ENCODE results near the gene SCFD2. TPM values are rescaled to one million over a fixed set of nuclear protein-coding genes. Genes with fewer than 3 reads are reported as not detected.

SCFD2 gene
- total RNA-seq, 6 experiments from 2014 or later, result 35.2 to 46.7 (median 41.5) TPM

DNA sequence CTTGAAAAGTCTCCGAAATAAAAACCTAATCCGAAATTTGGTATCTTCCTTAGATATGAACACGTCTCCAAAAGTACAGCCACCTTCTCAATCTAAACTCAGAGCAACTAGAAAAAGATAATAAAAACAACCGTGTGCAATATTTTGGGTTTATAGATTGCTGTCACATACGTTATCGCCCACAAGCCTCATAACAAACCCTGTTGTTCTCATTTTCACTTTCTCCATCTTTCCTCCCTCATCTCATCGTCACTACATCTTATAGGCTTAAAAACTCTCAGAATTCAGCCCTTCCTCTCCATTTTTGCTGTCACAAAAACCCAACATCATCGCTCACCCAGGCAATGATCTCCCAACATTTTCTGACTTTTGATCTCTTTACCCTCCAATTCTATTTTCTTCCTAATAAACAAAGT lies 448 bp upstream of the SCFD2 start:
- Mint-ChIP-seq H3K36me3 (ENCODE audit: low read depth) (peaks cover 13% of the 10 kb centered on the region), H3K9me3 (no peaks in the 10 kb centered on the region), H3K27ac (peak overlapping the region; percentile 75), H3K27me3 (ENCODE audit: insufficient read depth) (peaks cover 3% of the 10 kb centered on the region; the same call in 1 of the 2 replicates), H3K4me1 (ENCODE audit: low read depth) (peaks cover 40% of the 10 kb centered on the region), H3K4me3 (peak overlapping the region; percentile 96)
- DNase-seq, result no peak
- no peak for TF ChIP-seq CTCF (IDR thresholded peaks at IDR 0.05)

GRCh38 chr4:53365121-53365485 lies 758 bp downstream of the SCFD2 start:
- H3K36me3 Mint-ChIP-seq (ENCODE audit: low read depth), result peaks cover 23% of the 10 kb centered on the region
- H3K27me3 Mint-ChIP-seq (ENCODE audit: insufficient read depth), result peaks cover 3% of the 10 kb centered on the region; the same call in 1 of the 2 replicates
- H3K4me1 Mint-ChIP-seq (ENCODE audit: low read depth), result peaks cover 49% of the 10 kb centered on the region
- TF ChIP-seq CTCF (IDR thresholded peaks at IDR 0.05), result no peak
- peak overlapping the region; percentile 96 for H3K4me3 Mint-ChIP-seq
- H3K27ac Mint-ChIP-seq, result peak overlapping the region; percentile 75
- no peak for DNase-seq
- H3K9me3 Mint-ChIP-seq, result no peaks in the 10 kb centered on the region

GRCh38 chr4:53364624-53365023 lies 1.2 kb downstream of the SCFD2 start:
- H3K27me3 Mint-ChIP-seq (ENCODE audit: insufficient read depth), result peaks cover 3% of the 10 kb centered on the region; the same call in 1 of the 2 replicates
- TF ChIP-seq CTCF (IDR thresholded peaks at IDR 0.05), result no peak
- no peak for DNase-seq
- H3K9me3 Mint-ChIP-seq, result no peaks in the 10 kb centered on the region
- peak overlapping the region; percentile 96 for H3K4me3 Mint-ChIP-seq
- peaks cover 23% of the 10 kb centered on the region for H3K36me3 Mint-ChIP-seq (ENCODE audit: low read depth)
- peaks cover 49% of the 10 kb centered on the region for H3K4me1 Mint-ChIP-seq (ENCODE audit: low read depth)
- no peak overlapping the region for H3K27ac Mint-ChIP-seq

- H3K36me3 Mint-ChIP-seq (ENCODE audit: low read depth), result peaks cover 27% of the 10 kb centered on the region
- peak overlapping the region; percentile 19 for H3K27ac Mint-ChIP-seq
- no peak for DNase-seq
- peaks cover 1% of the 10 kb centered on the region; the same call in 1 of the 2 replicates for H3K27me3 Mint-ChIP-seq (ENCODE audit: insufficient read depth)
- H3K9me3 Mint-ChIP-seq, result no peaks in the 10 kb centered on the region
- peak overlapping the region; percentile 96 for H3K4me3 Mint-ChIP-seq
- TF ChIP-seq CTCF (IDR thresholded peaks at IDR 0.05), result no peak
- peaks cover 63% of the 10 kb centered on the region for H3K4me1 Mint-ChIP-seq (ENCODE audit: low read depth)
These were observed 3.8 kb downstream of the SCFD2 start for GRCh38 chr4:53362093-53362492.

GRCh38 chr4:53361451-53361850 lies 4.4 kb downstream of the SCFD2 start:
- Mint-ChIP-seq H3K4me1 (ENCODE audit: low read depth) (peaks cover 59% of the 10 kb centered on the region), H3K27me3 (ENCODE audit: insufficient read depth) (peaks cover 1% of the 10 kb centered on the region; the same call in 1 of the 2 replicates), H3K36me3 (ENCODE audit: low read depth) (peaks cover 27% of the 10 kb centered on the region), H3K4me3 (peak overlapping the region; percentile 96), H3K9me3 (no peaks in the 10 kb centered on the region), H3K27ac (no peak overlapping the region; the same call in 1 of the 2 replicates)
- no peak for TF ChIP-seq CTCF (IDR thresholded peaks at IDR 0.05)
- DNase-seq, result peak; percentile 28
